Activated B cell treated with CpG ODN at 0.5 μM for 24 hours (primary cell): Measurements from ENCODE around the gene FOXC1. TPM values are rescaled to one million over a fixed set of nuclear protein-coding genes. Genes with fewer than 3 reads are reported as not detected.

Experiments
- ATAC-seq: fragments of 200-7000 bp; cut with Tn5 transposase; one replicate; pipeline ENCODE4 v1.10.0; 2021; ENCODE audit warnings: low read depth, mild to moderate bottlenecking, moderate library complexity
- CTCF ChIA-PET: fragments of 350-600 bp; sonication (Branson Sonifier 250); formaldehyde crosslinking; loops from one replicate; lab custom pipeline; 2021; ENCODE audit warnings: antibody characterized with exemption; lab: Charles Lee
- POLR2A ChIA-PET: fragments of 350-600 bp; sonication (Branson Sonifier 250); formaldehyde crosslinking; loops from one replicate; lab custom pipeline; 2021; ENCODE audit warnings: antibody characterized with exemption; lab: Charles Lee
- DNase-seq: peaks from one replicate; pipeline ENCODE4 v3.0.0; 2022
- H3K27ac Mint-ChIP-seq: one replicate; pipeline ENCODE4 v1.8.0; 2020; ENCODE audit warnings: mixed read lengths
- H3K27me3 Mint-ChIP-seq: one replicate; pipeline ENCODE4 v1.8.0; 2021; ENCODE audit warnings: mixed read lengths
- H3K36me3 Mint-ChIP-seq: one replicate; pipeline ENCODE4 v1.8.0; 2021; ENCODE audit warnings: low read depth, mixed read lengths
- H3K4me1 Mint-ChIP-seq: one replicate; pipeline ENCODE4 v1.8.0; 2021; ENCODE audit warnings: mixed read lengths
- H3K4me3 Mint-ChIP-seq: one replicate; pipeline ENCODE4 v1.8.0; 2020; ENCODE audit warnings: mild to moderate bottlenecking, mixed read lengths
- H3K9me3 Mint-ChIP-seq: one replicate; pipeline ENCODE4 v1.8.0; 2020; ENCODE audit warnings: mixed read lengths
- intact Hi-C: fragments of 100-400 bp; cut with micrococcal nuclease; formaldehyde crosslinking; loops from one replicate; pipeline ENCODE4 v1.15.1; 2024
- total RNA-seq: library from RNA; stranded (reverse); gene quantifications from 2 replicates; pipeline ENCODE4 v1.2.3, GENCODE V29; 2022
- TF ChIP-seq, protein P1 (sequence below): fragments of 200-600 bp; IDR thresholded peaks from one replicate; pipeline ENCODE4 v1.8.0; 2022; ENCODE audit warnings: antibody characterized with exemption, mild to moderate bottlenecking

Gene FOXC1
- total RNA-seq, 1 donor from 2014 or later, result 1.00 TPM

DNA sequence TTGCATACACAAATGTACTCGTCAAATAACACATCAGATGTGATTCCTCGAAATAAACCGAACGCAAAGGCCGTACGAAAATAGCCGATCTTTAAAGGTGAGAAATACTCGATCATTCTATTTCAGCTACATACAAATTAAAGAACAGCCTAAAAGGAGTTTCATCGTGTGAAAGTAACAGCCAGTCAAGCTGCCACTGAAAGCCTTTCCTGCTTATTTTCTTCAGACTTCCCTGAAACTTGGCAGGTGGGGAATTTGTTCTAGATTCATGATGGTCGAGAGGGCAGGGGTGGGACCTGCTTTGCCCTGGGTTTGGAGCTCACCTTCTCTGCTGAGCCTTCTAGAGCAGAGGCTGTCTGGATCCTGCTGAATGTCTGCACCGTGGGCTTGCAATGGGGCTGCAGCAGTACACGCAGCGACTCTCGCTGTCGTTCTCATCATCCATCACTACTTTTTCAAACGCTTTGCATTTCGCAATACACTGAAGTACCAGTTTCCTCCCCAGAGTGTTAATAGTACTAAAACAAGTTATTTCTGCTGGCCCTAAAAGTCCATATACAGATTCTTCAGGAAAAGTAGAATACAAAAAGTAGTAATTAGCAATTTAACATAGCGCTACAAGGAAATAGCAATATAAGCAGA is 16.2 kb downstream of the FOXC1 start:
- Mint-ChIP-seq H3K4me3 (peak overlapping the region; percentile 78), H3K36me3 (peaks cover 8% of the 10 kb centered on the region), H3K4me1 (peaks cover 14% of the 10 kb centered on the region), H3K27me3 (peaks cover 66% of the 10 kb centered on the region), H3K27ac (no peak overlapping the region), H3K9me3 (no peaks in the 10 kb centered on the region)
- TF ChIP-seq, protein P1, sequence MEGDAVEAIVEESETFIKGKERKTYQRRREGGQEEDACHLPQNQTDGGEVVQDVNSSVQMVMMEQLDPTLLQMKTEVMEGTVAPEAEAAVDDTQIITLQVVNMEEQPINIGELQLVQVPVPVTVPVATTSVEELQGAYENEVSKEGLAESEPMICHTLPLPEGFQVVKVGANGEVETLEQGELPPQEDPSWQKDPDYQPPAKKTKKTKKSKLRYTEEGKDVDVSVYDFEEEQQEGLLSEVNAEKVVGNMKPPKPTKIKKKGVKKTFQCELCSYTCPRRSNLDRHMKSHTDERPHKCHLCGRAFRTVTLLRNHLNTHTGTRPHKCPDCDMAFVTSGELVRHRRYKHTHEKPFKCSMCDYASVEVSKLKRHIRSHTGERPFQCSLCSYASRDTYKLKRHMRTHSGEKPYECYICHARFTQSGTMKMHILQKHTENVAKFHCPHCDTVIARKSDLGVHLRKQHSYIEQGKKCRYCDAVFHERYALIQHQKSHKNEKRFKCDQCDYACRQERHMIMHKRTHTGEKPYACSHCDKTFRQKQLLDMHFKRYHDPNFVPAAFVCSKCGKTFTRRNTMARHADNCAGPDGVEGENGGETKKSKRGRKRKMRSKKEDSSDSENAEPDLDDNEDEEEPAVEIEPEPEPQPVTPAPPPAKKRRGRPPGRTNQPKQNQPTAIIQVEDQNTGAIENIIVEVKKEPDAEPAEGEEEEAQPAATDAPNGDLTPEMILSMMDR, result no peak
- intact Hi-C loops, result loop anchor here (5.0 to 10.0 kb wide), 4 partner anchors 41 to 1609 kb away; no protein-coding TSS in a partner anchor
- ChIA-PET CTCF (interaction anchor here (1.6 to 4.5 kb wide), 2 partner anchors 18 to 478 kb away, joined by 4 to 12 read pairs; no protein-coding TSS in a partner anchor), POLR2A (interaction anchor here (3.4 kb wide), 1 partner anchor 11 kb away, joined by 12 read pairs; no protein-coding TSS in a partner anchor)
- ATAC-seq (no peak), DNase-seq (no peak)

DNA sequence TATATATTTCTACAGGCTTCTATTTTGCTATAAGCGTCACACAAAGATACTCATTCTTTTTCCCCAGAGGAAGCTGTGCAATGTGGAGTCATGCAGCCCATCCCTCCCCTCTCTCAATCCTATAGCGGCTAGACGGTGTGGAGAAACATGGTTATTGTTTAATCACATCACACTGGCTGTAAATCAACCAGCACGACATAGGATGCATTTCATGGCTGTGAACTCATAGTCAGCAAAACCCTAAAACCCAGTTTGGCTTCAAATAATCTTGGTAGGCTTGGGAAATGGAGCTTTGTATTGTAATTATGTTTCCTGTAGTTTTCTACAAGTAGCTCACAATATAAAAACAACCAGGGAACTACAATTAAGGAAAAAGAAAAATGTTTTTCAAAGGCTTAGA is 16.8 kb downstream of the FOXC1 start:
- intact Hi-C loops, result loop anchor here (5.0 to 10.0 kb wide), 4 partner anchors 41 to 1608 kb away; no protein-coding TSS in a partner anchor
- ChIA-PET CTCF (interaction anchor here (1.6 to 4.5 kb wide), 2 partner anchors 18 to 478 kb away, joined by 4 to 12 read pairs; no protein-coding TSS in a partner anchor), POLR2A (interaction anchor here (0.9 to 3.4 kb wide), 2 partner anchors 10 to 11 kb away, joined by 3 to 12 read pairs; no protein-coding TSS in a partner anchor)
- Mint-ChIP-seq H3K27ac (no peak overlapping the region), H3K4me1 (peaks cover 14% of the 10 kb centered on the region), H3K36me3 (peaks cover 8% of the 10 kb centered on the region), H3K9me3 (no peaks in the 10 kb centered on the region), H3K4me3 (peak overlapping the region; percentile 12), H3K27me3 (peaks cover 63% of the 10 kb centered on the region)
- TF ChIP-seq, protein P1, result no peak
- no peak for DNase-seq
- no peak for ATAC-seq

DNA sequence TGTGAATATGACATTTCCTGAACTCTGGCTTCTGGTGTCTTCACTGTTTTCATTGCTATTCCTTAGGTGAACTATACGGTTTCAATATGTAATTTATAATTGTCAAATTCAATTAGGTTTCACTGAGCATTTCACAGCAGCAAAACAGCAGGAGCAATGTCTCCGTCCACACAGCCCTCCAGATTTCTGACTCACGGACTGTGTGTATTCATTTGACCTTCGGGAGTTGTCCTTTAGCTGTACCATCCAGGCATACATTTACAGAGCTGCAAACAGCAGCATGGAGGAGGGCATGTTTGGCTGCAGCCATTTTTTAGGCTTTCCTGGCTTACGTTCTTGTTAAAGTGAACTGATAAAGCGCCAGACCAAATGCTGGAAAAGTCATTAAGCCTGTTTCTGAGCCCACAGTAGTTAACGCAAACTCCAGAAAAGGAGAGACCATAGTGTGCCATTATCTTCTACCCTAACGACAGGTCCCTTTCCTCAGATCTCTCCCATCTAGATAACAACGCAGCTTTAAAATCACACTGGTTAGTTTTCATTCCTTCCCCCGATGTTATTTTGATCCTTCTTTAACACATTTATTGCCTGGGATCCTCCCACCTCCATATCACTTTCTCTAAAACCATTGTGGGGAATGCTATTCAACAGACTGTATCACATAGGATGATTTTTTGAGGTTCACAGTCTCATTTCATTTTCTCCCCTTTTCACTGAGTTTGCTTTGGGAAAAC is 18.3 kb downstream of the FOXC1 start:
- ChIA-PET CTCF (interaction anchor here (1.1 to 4.5 kb wide), 2 partner anchors 476 to 726 kb away, joined by 3 to 12 read pairs; no protein-coding TSS in a partner anchor), POLR2A (interaction anchor here (0.5 kb wide), 1 partner anchor 629 kb away, joined by 12 read pairs; no protein-coding TSS in a partner anchor)
- TF ChIP-seq, protein P1, result no peak
- no peaks in the 10 kb centered on the region for H3K9me3 Mint-ChIP-seq
- peaks cover 14% of the 10 kb centered on the region for H3K4me1 Mint-ChIP-seq
- intact Hi-C loops, result loop anchor here (5.0 to 10.0 kb wide), 4 partner anchors 39 to 1607 kb away; no protein-coding TSS in a partner anchor
- peaks cover 1% of the 10 kb centered on the region for H3K36me3 Mint-ChIP-seq
- DNase-seq, result no peak
- no peak overlapping the region for H3K27ac Mint-ChIP-seq
- ATAC-seq, result no peak
- H3K4me3 Mint-ChIP-seq, result no peak overlapping the region
- peaks cover 47% of the 10 kb centered on the region for H3K27me3 Mint-ChIP-seq

DNA sequence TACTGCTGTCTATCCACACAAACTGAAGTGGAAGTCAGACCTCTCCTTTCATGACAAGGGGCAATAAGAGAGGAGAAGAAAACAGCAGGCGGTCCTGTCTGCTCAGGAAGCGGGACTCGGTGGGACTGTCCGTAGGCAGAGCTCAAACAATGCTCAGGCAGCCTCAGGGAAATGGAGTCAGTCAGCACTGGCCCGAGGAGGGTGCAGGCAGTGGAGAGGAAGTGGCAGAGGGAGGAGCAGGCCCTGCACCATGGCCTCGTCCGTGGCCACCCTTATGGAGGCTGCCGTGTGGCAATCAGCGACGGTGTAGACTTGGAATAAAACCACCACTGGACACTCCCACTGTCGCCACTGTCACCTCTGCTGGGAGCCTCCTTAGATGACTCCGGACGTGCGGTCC is 19.6 kb downstream of the FOXC1 start:
- Mint-ChIP-seq H3K27ac (no peak overlapping the region), H3K27me3 (peaks cover 42% of the 10 kb centered on the region), H3K4me3 (no peak overlapping the region), H3K9me3 (no peaks in the 10 kb centered on the region), H3K36me3 (no peaks in the 10 kb centered on the region), H3K4me1 (peaks cover 14% of the 10 kb centered on the region)
- TF ChIP-seq, protein P1, result no peak
- DNase-seq (no peak), ATAC-seq (no peak)
- intact Hi-C loops, result loop anchor here (5.0 to 10.0 kb wide), 4 partner anchors 38 to 1605 kb away; no protein-coding TSS in a partner anchor
- ChIA-PET CTCF (no interaction called here), POLR2A (interaction anchor here (0.6 kb wide), 1 partner anchor 30 kb away, joined by 4 read pairs; no protein-coding TSS in a partner anchor)
